ENCODE results near the gene KCNH4. TPM values are rescaled to one million over a fixed set of nuclear protein-coding genes. Genes with fewer than 3 reads are reported as not detected.
A peak's percentile ranks its signal among the peaks of the same experiment; 100 is the strongest.

KCNH4 gene
- total and polyA plus RNA-seq, 2 of the 13 experiments (the other 11 are each of a cell fraction or from before 2014, with no cell fraction given) = 0.01 to 0.09 TPM

GRCh38 chr17:42129109-42129837 is 51.7 kb downstream of the KCNH4 start:
- Histone ChIP-seq H3K9me3 (ENCODE audit: low read length) (no peaks in the 10 kb centered on the region), H3K79me2 (ENCODE audit: insufficient read depth, low read length) (peaks cover 32% of the 10 kb centered on the region), H3K27me3 (ENCODE audit: control insufficient read depth in 1 of 2, insufficient read depth in 2 of 2, low read length in 2 of 2) (no peaks in the 10 kb centered on the region), H3K36me3 (replicated peaks in 1 of 2; ENCODE audit: control insufficient read depth in 1 of 2, insufficient read depth in 2 of 2, low read length in 2 of 2) (peaks cover 37 to 87% of the 10 kb centered on the region in 2 experiments), H3K27ac (ENCODE audit: extremely low read length, insufficient read depth, low read length) (no peak overlapping the region), H3K9ac (ENCODE audit: insufficient read depth, low read depth, low read length) (no peak overlapping the region), H3K4me1 (ENCODE audit: insufficient read depth, low read length) (peaks cover 20% of the 10 kb centered on the region), H3K4me2 (ENCODE audit: low read depth, low read length) (no peak overlapping the region), H3K4me3 (replicated peaks in 1 of 3; ENCODE audit: insufficient read depth in 1 of 3, low read depth in 2 of 3, low read length in 3 of 3) (no peak overlapping the region), H2AFZ (ENCODE audit: low read length) (no peak overlapping the region), H4K20me1 (ENCODE audit: insufficient read depth, low read length) (peaks cover 3% of the 10 kb centered on the region; the same call in 1 of the 2 replicates)
- no peak; the same call in 2 of the 3 replicates for ATAC-seq
- 95% methylated on average over 7 of the region's 8 CpGs for WGBS (ENCODE audit: low lambda C conversion rate)
- intact Hi-C loops (cut with micrococcal nuclease; ENCODE audit: unreplicated experiment) (no loop called here), in situ Hi-C loops (cut with HindIII; ENCODE audit: extremely low pct_ligation_motif_present, low pct_unique_long_range_greater_than_20kb) (no loop called here)
- no peak for DNase-seq (ENCODE audit: low spot score)
- TF ChIP-seq MED8 (CRISPR knock-in tag; IDR thresholded peaks at IDR 0.05; ENCODE audit: insufficient replicate concordance) (no peak), MAFK (conservative IDR thresholded peaks at IDR 0.05 in 1 of 2, IDR thresholded peaks at IDR 0.05 in 1 of 2; ENCODE audit: low read length in 2 of 2) (peak; percentile 6 to 25; a peak in 2 of 4 replicates)
- POLR2A ChIA-PET = interaction anchor here (1.7 kb wide), 1 partner anchor 8 kb away, joined by 9 read pairs; the partner anchor contains the start of gene KAT2A
- no TSS peak for BruUV-seq (replicated peaks)
- FAIRE-seq = no peak
- CTCF ChIA-PET (ENCODE audit: low intra/inter-chr PET ratio, low total read pairs) = no interaction called here

- Histone ChIP-seq H3K9me3 (ENCODE audit: low read length) (no peaks in the 10 kb centered on the region), H3K36me3 (replicated peaks in 1 of 2; ENCODE audit: control insufficient read depth in 1 of 2, insufficient read depth in 2 of 2, low read length in 2 of 2) (peaks cover 37 to 71% of the 10 kb centered on the region in 2 experiments), H3K4me3 (replicated peaks in 1 of 3; ENCODE audit: insufficient read depth in 1 of 3, low read depth in 2 of 3, low read length in 3 of 3) (no peak overlapping the region), H4K20me1 (ENCODE audit: insufficient read depth, low read length) (no peaks in the 10 kb centered on the region; the same call in 1 of the 2 replicates), H3K27me3 (ENCODE audit: control insufficient read depth in 1 of 2, insufficient read depth in 2 of 2, low read length in 2 of 2) (no peaks in the 10 kb centered on the region), H3K9ac (ENCODE audit: insufficient read depth, low read depth, low read length) (no peak overlapping the region), H3K27ac (ENCODE audit: extremely low read length, insufficient read depth, low read length) (no peak overlapping the region), H3K4me2 (ENCODE audit: low read depth, low read length) (no peak overlapping the region), H3K4me1 (ENCODE audit: insufficient read depth, low read length) (peaks cover 9% of the 10 kb centered on the region; the same call in 1 of the 2 replicates), H3K79me2 (ENCODE audit: insufficient read depth, low read length) (peaks cover 15% of the 10 kb centered on the region), H2AFZ (ENCODE audit: low read length) (no peak overlapping the region)
- POLR2A ChIA-PET = no interaction called here
- intact Hi-C loops (cut with micrococcal nuclease; ENCODE audit: unreplicated experiment) = no loop called here
- no peak for ATAC-seq
- FAIRE-seq = no peak
- in situ Hi-C loops (cut with HindIII; ENCODE audit: extremely low pct_ligation_motif_present, low pct_unique_long_range_greater_than_20kb) = no loop called here
- TF ChIP-seq HNF4G (IDR thresholded peaks at IDR 0.05; ENCODE audit: borderline replicate concordance, low read depth, low read length) (no peak), HNF4G (CRISPR knock-in tag; IDR thresholded peaks at IDR 0.05; ENCODE audit: borderline replicate concordance, low read depth) (no peak), ZNF329 (CRISPR knock-in tag; IDR thresholded peaks at IDR 0.05; ENCODE audit: low read depth) (no peak), ZFYVE20 (CRISPR knock-in tag; IDR thresholded peaks at IDR 0.05; ENCODE audit: borderline replicate concordance, low read depth) (no peak)
- WGBS (ENCODE audit: low lambda C conversion rate) = 97% methylated on average over 6 of the region's 6 CpGs
- no peak for DNase-seq (ENCODE audit: low spot score)
- no TSS peak for BruUV-seq (replicated peaks)
- CTCF ChIA-PET (ENCODE audit: low intra/inter-chr PET ratio, low total read pairs) = no interaction called here
These were observed 53.5 kb downstream of the KCNH4 start for GRCh38 chr17:42127414-42127813.

All from HepG2 (cell line).